Left forelimb (tissue), 1 donor: ENCODE results near the gene LOX.

Experiments
- DNase-seq: peaks from one replicate; pipeline ENCODE4 v3.0.0-alpha.2; 2018; ENCODE audit warnings: low spot score

Gene LOX

GRCh38 chr5:122053181-122054109, 24.6 kb downstream of the LOX start:
- no peak for DNase-seq

GRCh38 chr5:122051569-122051968, 26.5 kb downstream of the LOX start:
- DNase-seq, result no peak

GRCh38 chr5:122050959-122051358, 27.1 kb downstream of the LOX start:
- no peak for DNase-seq

- no peak for DNase-seq
Observed at GRCh38 chr5:122040636-122041302, 37.3 kb downstream of the LOX start.

GRCh38 chr5:122036326-122036725, 41.7 kb downstream of the LOX start:
- no peak for DNase-seq

- no peak for DNase-seq
Observed at GRCh38 chr5:122035913-122036312, 42.1 kb downstream of the LOX start.

- no peak for DNase-seq
Observed at GRCh38 chr5:122031836-122032235, 46.2 kb downstream of the LOX start.

GRCh38 chr5:122030251-122030650, 47.8 kb downstream of the LOX start:
- DNase-seq, result no peak

GRCh38 chr5:122029818-122030217, 48.2 kb downstream of the LOX start:
- DNase-seq, result no peak

- no peak for DNase-seq
Observed at GRCh38 chr5:122022966-122023365, 55.1 kb downstream of the LOX start.

GRCh38 chr5:122019919-122020590, 58.0 kb downstream of the LOX start:
- DNase-seq, result no peak

- no peak for DNase-seq
Observed at GRCh38 chr5:122015471-122015870, 62.6 kb downstream of the LOX start.

GRCh38 chr5:122014236-122014935, 63.7 kb downstream of the LOX start:
- no peak for DNase-seq
